HCT116 (cell line): ENCODE data around the gene CARD18.

Experiments used
- CTCF ChIP-seq, 3 experiments: fragments of 200-600 bp in 1 of 3; sonication (generic) in 1 of 3; IDR thresholded peaks in 2 of 3; conservative IDR thresholded peaks in 1 of 3; 2 replicates each; pipeline ENCODE4 v1.5.1; 2012 to 2017; ENCODE audit warnings: low read depth in 2 of 3, low read length in 2 of 3, antibody characterized with exemption in 1 of 3, borderline replicate concordance in 1 of 3, control low read depth in 1 of 3, mild to moderate bottlenecking in 1 of 3, mixed read lengths in 1 of 3, mixed run types in 1 of 3, moderate library complexity in 1 of 3; ENCODE audit not compliant: insufficient read depth in 1 of 3
- EZH2 ChIP-seq: fragments of 200-600 bp; sonication (generic); IDR thresholded peaks from 2 replicates; pipeline ENCODE4 v1.6.1; 2017; ENCODE audit warnings: antibody characterized with exemption, mixed run types
- EZH2phosphoT487 ChIP-seq: fragments of 200-600 bp; IDR thresholded peaks from 2 replicates; pipeline ENCODE4 v1.6.1; 2018; ENCODE audit warnings: antibody characterized with exemption, borderline replicate concordance
- POLR2A ChIP-seq: IDR thresholded peaks from 2 replicates; pipeline ENCODE4 v1.7.0; 2011; ENCODE audit warnings: borderline replicate concordance; ENCODE audit not compliant: insufficient read depth, insufficient read length; ENCODE audit errors: extremely low read depth
- POLR2AphosphoS5 ChIP-seq: IDR thresholded peaks from 2 replicates; pipeline ENCODE4 v1.6.1; 2011; ENCODE audit warnings: mild to moderate bottlenecking, low read depth, low read length, moderate library complexity
- TCF7L2 ChIP-seq: IDR thresholded peaks from 2 replicates; pipeline ENCODE4 v1.7.0; 2011; ENCODE audit warnings: borderline replicate concordance, inconsistent platforms; ENCODE audit not compliant: insufficient read depth, insufficient read length; ENCODE audit errors: extremely low read depth
- YY1 ChIP-seq: IDR thresholded peaks from 2 replicates; pipeline ENCODE4 v1.6.1; 2011; ENCODE audit warnings: low read length, low read depth, moderate library complexity, mild to moderate bottlenecking; ENCODE audit not compliant: insufficient replicate concordance; ENCODE audit errors: extremely low read depth
- ZNF274 ChIP-seq: fragments of 200-500 bp; sonication (Bioruptor generic); IDR thresholded peaks from 2 replicates; pipeline ENCODE4 v1.6.1; 2014; ENCODE audit warnings: mild to moderate bottlenecking, low read depth, low read length, inconsistent platforms

- TF ChIP-seq CTCF (IDR thresholded peaks at IDR 0.05 in 2 of 3, conservative IDR thresholded peaks at IDR 0.05 in 1 of 3; ENCODE audit: borderline replicate concordance in 1 of 3, insufficient read depth in 1 of 3, low read depth in 2 of 3, low read length in 2 of 3) = no peak
- no peak for TF ChIP-seq POLR2AphosphoS5
- no peak for TF ChIP-seq EZH2
- TF ChIP-seq TCF7L2 = no peak
- TF ChIP-seq POLR2A = no peak
- TF ChIP-seq ZNF274 = no peak
- no peak for TF ChIP-seq YY1
- TF ChIP-seq EZH2phosphoT487 = no peak
Observed at GRCh38 chr11:105135883-105136282, 3.7 kb downstream of the CARD18 start.
